Measurements from ENCODE around the gene ABLIM2. TPM values are rescaled to one million over a fixed set of nuclear protein-coding genes. Genes with fewer than 3 reads are reported as not detected.

Gene ABLIM2
- total and polyA plus RNA-seq, 2 of the 13 experiments (the other 11 are each of a cell fraction or from before 2014, with no cell fraction given), result 0.20 to 0.37 TPM

DNA sequence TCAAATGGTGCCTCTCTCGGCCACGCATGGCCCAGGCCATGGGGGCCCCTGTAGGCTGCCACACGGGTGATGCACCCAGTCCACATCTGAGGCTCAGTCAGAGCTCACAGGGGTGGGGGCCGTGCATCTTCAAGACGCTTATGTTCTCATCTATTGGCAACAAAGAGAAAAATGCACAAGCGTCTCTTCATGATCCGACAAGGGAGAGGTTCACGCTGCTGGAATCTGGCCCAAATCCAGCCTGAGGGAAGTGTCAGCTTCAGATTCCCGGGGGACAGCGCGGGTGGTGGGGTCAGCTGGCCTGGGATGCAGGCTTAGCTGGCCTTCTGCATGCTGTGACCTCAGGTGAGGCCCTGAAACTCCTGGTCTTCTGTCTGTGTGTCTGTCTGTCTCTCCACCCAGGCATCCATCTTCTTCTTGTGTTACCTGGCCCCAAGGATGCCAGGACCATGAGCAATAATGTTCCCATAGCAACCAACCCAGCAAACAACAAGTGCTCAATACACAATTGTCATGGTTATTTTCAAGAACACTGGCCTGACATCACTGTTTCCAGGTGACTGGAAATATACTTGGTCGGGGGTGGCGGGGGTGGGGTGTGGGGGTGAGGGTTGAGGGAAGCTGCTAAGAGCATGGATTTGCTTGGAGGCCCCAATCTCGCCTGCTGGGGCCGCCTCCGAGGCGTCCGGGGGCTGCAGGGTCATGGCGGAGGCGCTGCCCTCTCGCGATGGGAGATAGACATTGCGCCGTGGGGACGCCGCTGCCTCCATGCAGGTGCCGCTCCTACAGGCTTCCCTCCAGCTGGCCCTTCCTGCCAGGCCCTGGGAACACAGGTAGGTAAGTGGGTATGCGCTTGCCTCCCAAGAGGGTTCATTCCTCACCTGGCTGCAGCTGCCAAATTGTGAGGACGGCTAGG is 48.3 kb downstream of the ABLIM2 start:
- Histone ChIP-seq H4K20me1 (ENCODE audit: insufficient read depth, low read length) (no peaks in the 10 kb centered on the region), H3K27ac (ENCODE audit: extremely low read length, insufficient read depth, low read length) (no peak overlapping the region), H3K36me3 (replicated peaks in 1 of 2; ENCODE audit: control insufficient read depth in 1 of 2, insufficient read depth in 2 of 2, low read length in 2 of 2) (no peaks in the 10 kb centered on the region), H3K9me3 (ENCODE audit: low read length) (0 out of 2 replicates have a peak, but pooled peaks cover 4% of the 10 kb centered on the region), H3K27me3 (ENCODE audit: control insufficient read depth in 1 of 2, insufficient read depth in 2 of 2, low read length in 2 of 2) (peaks cover 10 to 58% of the 10 kb centered on the region in 2 experiments), H3K79me2 (ENCODE audit: insufficient read depth, low read length) (no peaks in the 10 kb centered on the region), H2AFZ (ENCODE audit: low read length) (no peak overlapping the region), H3K4me3 (replicated peaks in 1 of 3; ENCODE audit: insufficient read depth in 1 of 3, low read depth in 2 of 3, low read length in 3 of 3) (no peak overlapping the region), H3K4me1 (ENCODE audit: insufficient read depth, low read length) (peaks cover 35% of the 10 kb centered on the region), H3K4me2 (ENCODE audit: low read depth, low read length) (no peak overlapping the region), H3K9ac (ENCODE audit: insufficient read depth, low read depth, low read length) (no peak overlapping the region)
- DNase-seq (ENCODE audit: low spot score), result peak; percentile 21
- no peak for FAIRE-seq
- no peak for ATAC-seq
- in situ Hi-C loops (cut with HindIII; ENCODE audit: extremely low pct_ligation_motif_present, low pct_unique_long_range_greater_than_20kb), result no loop called here
- POLR2A ChIA-PET, result no interaction called here
- intact Hi-C loops (cut with micrococcal nuclease; ENCODE audit: unreplicated experiment), result no loop called here
- WGBS (ENCODE audit: low lambda C conversion rate), result 49% methylated on average over 15 of the region's 29 CpGs
- BruUV-seq (replicated peaks), result no TSS peak
- TF ChIP-seq, protein P1, sequence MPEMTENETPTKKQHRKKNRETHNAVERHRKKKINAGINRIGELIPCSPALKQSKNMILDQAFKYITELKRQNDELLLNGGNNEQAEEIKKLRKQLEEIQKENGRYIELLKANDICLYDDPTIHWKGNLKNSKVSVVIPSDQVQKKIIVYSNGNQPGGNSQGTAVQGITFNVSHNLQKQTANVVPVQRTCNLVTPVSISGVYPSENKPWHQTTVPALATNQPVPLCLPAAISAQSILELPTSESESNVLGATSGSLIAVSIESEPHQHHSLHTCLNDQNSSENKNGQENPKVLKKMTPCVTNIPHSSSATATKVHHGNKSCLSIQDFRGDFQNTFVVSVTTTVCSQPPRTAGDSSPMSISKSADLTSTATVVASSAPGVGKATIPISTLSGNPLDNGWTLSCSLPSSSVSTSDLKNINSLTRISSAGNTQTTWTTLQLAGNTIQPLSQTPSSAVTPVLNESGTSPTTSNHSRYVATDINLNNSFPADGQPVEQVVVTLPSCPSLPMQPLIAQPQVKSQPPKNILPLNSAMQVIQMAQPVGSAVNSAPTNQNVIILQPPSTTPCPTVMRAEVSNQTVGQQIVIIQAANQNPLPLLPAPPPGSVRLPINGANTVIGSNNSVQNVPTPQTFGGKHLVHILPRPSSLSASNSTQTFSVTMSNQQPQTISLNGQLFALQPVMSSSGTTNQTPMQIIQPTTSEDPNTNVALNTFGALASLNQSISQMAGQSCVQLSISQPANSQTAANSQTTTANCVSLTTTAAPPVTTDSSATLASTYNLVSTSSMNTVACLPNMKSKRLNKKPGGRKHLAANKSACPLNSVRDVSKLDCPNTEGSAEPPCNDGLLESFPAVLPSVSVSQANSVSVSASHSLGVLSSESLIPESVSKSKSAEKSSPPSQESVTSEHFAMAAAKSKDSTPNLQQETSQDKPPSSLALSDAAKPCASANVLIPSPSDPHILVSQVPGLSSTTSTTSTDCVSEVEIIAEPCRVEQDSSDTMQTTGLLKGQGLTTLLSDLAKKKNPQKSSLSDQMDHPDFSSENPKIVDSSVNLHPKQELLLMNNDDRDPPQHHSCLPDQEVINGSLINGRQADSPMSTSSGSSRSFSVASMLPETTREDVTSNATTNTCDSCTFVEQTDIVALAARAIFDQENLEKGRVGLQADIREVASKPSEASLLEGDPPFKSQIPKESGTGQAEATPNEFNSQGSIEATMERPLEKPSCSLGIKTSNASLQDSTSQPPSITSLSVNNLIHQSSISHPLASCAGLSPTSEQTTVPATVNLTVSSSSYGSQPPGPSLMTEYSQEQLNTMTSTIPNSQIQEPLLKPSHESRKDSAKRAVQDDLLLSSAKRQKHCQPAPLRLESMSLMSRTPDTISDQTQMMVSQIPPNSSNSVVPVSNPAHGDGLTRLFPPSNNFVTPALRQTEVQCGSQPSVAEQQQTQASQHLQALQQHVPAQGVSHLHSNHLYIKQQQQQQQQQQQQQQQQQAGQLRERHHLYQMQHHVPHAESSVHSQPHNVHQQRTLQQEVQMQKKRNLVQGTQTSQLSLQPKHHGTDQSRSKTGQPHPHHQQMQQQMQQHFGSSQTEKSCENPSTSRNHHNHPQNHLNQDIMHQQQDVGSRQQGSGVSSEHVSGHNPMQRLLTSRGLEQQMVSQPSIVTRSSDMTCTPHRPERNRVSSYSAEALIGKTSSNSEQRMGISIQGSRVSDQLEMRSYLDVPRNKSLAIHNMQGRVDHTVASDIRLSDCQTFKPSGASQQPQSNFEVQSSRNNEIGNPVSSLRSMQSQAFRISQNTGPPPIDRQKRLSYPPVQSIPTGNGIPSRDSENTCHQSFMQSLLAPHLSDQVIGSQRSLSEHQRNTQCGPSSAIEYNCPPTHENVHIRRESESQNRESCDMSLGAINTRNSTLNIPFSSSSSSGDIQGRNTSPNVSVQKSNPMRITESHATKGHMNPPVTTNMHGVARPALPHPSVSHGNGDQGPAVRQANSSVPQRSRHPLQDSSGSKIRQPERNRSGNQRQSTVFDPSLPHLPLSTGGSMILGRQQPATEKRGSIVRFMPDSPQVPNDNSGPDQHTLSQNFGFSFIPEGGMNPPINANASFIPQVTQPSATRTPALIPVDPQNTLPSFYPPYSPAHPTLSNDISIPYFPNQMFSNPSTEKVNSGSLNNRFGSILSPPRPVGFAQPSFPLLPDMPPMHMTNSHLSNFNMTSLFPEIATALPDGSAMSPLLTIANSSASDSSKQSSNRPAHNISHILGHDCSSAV (CRISPR knock-in tag; IDR thresholded peaks at IDR 0.05; ENCODE audit: borderline replicate concordance), result no peak
- TF ChIP-seq RFX3 (CRISPR knock-in tag; IDR thresholded peaks at IDR 0.05) (peak; percentile 60), CTCF (CRISPR knock-in tag; IDR thresholded peaks at IDR 0.05) (peak; percentile 16; the same call in 1 of the 2 replicates), FLYWCH1 (CRISPR knock-in tag; IDR thresholded peaks at IDR 0.05) (no peak), ONECUT2 (CRISPR knock-in tag; IDR thresholded peaks at IDR 0.05) (no peak), RFX5 (IDR thresholded peaks at IDR 0.05; ENCODE audit: low read depth, low read length) (peak; percentile 61; the same call in 1 of the 2 replicates), RFX1 (IDR thresholded peaks at IDR 0.05) (peak; percentile 28; the same call in 1 of the 2 replicates), HMGXB3 (CRISPR knock-in tag; IDR thresholded peaks at IDR 0.05; ENCODE audit: borderline replicate concordance) (no peak)
- CTCF ChIA-PET (ENCODE audit: low intra/inter-chr PET ratio, low total read pairs), result no interaction called here

Measured in HepG2 (cell line).